HG02623 (cell line): ENCODE results near the gene MATR3.
A peak's percentile ranks its signal among the peaks of the same experiment; 100 is the strongest.
"Not testable (repeated sequence)": the region's sequence is repeated elsewhere in the genome, so short reads cannot be mapped to it uniquely, and the experiment has no call there.

Experiments used
- ATAC-seq: cut with Tn5 transposase; IDR thresholded peaks from one replicate; pipeline ENCODE4 v1.9.1; 2021; ENCODE audit warnings: moderate library complexity; ENCODE audit not compliant: unreplicated experiment

Gene MATR3, protein sequence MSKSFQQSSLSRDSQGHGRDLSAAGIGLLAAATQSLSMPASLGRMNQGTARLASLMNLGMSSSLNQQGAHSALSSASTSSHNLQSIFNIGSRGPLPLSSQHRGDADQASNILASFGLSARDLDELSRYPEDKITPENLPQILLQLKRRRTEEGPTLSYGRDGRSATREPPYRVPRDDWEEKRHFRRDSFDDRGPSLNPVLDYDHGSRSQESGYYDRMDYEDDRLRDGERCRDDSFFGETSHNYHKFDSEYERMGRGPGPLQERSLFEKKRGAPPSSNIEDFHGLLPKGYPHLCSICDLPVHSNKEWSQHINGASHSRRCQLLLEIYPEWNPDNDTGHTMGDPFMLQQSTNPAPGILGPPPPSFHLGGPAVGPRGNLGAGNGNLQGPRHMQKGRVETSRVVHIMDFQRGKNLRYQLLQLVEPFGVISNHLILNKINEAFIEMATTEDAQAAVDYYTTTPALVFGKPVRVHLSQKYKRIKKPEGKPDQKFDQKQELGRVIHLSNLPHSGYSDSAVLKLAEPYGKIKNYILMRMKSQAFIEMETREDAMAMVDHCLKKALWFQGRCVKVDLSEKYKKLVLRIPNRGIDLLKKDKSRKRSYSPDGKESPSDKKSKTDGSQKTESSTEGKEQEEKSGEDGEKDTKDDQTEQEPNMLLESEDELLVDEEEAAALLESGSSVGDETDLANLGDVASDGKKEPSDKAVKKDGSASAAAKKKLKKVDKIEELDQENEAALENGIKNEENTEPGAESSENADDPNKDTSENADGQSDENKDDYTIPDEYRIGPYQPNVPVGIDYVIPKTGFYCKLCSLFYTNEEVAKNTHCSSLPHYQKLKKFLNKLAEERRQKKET

DNA sequence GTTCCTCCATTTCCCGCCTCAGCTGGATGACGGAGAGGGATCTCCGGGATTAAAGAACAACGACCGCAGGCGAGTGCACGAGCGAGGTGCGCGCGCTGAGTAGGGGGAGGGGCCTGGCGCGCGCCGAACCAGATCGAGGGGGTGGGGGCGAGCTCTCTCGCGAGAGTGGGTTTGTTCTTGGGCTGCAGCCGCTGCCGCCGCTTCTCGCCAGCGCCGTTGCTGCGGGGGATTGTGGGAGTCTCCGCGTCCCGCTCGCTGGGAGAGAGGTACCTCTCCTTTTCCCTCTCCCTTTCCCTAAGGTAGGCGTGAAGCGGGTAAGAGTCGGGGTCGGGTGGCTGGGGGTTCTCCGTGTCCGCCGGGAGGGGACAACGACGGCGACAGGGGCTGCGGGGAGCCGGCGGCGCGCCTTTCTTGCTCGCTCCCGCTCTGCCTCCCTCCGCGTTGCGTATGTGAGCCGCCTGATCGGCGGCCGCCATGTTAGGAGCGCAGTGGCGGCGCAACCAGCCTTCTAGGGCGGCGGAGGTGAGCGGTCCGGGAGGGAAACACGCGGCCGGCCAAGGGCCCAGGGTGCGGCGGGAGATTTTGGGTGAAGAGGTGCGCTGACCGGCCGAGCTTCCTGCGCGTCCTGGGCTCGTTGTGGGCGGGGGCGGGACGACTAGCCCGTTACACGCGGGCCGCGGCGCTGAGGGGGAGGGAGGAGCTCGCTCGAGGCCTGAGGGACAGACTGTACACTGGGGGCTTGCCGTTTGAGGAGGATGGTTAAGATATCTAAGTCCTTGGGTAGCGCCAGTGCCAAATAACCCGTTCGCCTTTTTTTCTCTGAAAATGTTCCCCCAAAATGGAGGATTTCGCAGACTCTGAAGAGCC, at the start of gene MATR3:
Gene MATR3, plus strand, starts transcription at position 234 of the 867 bp plus-strand sequence. CDS start 13,676 bp downstream, outside the sequence.
- ATAC-seq, result peak; percentile 58

DNA sequence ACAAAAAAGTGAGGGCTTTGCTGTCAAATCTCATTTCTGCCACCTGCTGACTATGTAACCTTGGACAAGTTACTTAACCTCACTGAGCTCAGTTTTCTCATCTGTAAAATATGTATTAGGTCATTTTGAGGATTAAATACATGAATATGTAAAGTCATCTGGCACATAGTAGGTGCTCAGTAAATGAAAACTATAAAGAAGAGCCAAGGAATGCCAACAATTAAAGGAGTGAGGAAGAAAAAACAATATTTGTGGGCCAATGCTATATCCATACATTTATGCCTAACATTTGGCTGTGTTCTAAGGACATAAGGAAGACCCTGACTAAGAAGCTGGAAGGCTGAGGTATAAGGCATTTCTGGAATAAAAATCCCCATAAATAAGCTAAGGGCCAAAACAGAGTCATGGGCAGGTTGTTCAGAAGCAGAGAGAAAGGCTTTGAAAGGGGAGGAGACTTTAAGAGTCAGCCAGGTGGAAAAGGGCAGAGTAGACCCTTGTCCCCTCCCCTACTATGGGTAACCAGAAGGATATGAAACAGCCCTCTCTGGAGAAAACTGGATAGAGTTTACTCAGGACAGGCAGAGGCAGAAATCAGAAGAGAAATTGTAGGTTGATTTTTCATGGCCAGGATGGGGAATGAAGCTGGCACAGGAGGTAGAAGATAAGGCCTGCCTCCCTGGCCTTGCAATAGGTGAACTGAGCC, 47.8 kb upstream of the MATR3 start:
- no peak for ATAC-seq

DNA sequence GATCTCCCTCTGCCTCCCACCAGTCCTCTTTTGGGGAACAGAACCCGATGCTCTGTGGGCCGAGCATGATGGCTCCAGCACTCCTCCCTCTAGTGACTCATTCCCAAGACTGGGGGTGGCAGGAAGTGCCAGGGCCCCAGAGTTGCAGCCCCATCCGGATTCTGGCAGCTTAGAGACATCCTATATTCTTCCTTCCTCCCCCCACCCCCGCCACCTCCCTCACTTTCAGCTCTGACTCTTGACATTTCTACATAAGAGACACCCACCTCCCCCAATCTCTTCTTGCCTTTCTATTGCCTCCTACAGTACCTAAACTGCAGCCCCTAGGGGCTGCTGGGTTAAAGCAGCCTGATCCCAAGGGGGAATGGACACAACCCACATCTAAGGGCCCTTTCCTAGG, 47.1 kb upstream of the MATR3 start:
- ATAC-seq, result no peak

DNA sequence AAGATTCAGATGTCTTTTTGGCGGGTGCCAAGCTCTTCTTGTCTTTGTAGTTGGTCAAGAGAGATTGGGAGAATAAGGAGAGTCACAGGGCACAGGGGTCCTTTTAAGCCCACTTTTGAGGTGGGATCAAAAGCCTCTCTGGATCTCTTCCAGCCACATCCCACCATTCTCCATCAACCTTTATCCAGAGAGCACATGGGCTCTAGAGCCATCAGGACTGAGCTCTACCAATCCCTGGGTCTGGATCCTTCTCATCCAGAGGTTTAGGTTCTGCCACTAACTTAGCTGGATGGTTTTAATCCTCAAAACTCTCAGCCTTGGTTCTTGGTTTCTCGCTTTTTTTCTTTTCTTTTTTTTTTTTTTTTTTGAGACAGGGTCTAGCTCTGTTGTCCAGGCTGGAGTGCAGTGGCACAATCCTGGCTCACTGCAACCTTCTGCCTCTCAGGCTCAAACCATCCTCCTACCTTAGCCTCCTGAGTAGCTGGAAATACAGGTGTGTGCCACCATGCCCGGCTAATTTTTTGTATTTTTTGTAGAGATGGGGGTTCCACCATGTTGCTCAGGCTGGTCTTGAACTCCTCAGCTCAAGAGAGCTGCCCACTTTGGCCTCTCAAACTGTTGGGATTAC, 44.6 kb upstream of the MATR3 start:
- no peak for ATAC-seq

DNA sequence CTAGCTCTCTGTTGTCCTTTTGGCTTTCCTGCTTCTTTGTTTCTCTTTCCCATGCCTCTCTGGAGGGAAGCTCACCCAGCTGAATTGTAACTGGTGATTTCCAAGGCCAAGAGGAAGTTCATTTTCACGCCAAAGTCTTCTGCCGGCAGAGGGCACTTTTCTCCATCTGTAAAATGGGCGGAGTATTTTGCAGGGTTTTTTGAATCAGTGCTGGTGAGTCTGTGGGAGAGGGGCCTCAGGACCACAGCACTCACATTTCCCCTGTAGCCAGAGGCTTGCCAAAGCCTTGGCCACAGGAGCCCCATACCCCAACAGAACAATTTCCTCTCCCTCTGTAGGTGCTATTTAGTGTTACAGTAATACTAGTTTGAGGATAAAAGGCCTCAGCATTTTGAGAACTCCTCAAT, 42.3 kb upstream of the MATR3 start:
- ATAC-seq, result no peak

DNA sequence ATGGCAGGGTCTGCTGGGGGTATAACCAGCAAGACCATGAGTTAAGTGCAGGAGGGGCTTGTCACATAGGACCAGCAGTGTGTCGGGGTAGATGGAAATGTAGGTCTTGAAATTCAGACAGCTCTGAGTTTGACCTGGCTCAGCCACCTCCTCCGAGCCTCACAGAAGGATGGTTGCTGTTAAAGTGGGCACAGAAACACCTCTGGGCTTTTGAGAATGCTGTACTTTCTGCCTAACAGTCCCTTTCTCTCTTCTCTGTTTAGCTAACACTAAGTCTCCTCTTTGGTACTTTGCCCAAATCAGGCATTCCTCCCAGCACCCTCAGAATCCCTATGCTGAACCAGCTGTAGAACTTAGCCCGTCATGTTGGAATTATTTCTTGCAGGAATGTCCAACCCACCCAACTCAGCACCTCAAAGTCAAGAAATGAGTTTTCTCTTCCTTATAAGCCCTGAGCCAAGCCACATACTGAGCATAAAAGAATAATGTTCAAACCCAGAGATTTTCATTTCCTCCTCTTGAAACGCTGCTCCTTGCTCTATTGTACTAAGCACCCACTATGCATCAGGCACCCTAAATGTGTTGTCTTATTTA, 41.7 kb upstream of the MATR3 start:
- ATAC-seq, result no peak

DNA sequence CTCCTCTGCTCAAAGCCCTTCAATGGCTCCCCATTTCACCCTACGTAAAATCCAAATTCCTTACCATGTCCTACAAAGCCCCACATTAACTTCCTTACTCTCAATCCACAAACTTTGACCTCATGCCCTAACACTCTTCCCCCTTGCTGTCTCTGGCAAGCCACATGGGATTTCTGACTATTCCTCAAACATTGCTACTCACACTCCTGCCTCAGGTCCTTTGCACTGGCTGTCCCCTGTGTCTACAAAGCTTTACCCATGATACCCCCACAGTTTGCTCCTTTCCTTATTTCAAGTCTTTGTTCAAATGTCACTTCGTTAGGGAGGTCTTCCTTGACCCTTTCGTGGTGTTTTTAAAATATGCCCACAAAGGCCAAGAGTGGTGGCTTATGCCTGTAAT, 40.4 kb upstream of the MATR3 start:
- no peak for ATAC-seq

DNA sequence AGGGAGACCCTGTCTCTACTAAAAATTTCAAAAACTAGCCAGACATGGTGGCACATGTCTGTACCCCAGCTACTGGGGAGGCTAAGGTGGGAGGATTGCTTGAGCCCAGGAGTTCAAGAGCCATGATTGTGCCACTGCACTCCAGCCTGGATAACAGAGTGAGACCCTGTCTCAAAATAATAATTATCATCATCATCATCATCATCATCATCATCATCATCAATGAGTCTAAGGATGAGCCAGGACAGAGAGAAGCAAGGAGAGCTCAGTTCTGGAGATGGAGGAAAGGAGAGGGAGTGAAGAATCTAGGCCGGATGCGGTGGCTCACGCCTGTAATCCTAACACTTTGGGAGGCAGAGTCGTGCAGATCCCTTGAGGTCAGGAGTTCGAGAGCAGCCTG, 36.7 kb upstream of the MATR3 start:
- no peak for ATAC-seq

DNA sequence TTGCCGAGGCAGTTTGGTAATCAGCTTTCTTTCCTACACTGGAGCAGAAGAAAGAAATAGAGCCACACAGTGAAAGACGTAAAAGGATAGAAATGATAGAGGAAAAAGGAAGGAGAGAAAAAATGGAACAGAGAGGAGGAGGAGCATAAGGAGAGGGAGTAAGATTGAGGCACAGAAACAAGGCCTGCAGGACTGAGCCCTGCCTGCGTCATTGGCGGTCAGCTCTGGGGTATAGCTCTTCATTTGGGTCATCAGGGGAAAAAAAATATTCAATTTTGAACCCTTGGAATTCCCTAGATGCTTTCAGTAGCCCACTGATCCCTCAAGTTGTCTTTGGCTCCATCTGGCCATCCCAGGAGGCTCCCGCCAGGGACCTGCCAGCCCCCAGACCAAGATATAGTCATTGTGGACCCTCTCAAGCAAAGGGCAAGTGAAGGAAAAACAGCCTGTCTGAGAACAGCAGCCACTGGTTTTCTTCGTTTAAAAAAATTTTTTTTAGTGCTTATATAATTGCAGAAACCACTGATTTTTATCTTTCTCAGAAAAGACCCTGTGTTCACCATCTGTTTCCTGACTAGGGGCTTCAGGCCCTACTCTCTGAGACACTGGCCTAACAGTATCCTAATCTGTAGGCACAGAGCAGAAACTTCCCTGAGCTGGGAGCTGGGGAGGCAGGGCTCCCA, 31.3 kb upstream of the MATR3 start:
- ATAC-seq, result no peak

DNA sequence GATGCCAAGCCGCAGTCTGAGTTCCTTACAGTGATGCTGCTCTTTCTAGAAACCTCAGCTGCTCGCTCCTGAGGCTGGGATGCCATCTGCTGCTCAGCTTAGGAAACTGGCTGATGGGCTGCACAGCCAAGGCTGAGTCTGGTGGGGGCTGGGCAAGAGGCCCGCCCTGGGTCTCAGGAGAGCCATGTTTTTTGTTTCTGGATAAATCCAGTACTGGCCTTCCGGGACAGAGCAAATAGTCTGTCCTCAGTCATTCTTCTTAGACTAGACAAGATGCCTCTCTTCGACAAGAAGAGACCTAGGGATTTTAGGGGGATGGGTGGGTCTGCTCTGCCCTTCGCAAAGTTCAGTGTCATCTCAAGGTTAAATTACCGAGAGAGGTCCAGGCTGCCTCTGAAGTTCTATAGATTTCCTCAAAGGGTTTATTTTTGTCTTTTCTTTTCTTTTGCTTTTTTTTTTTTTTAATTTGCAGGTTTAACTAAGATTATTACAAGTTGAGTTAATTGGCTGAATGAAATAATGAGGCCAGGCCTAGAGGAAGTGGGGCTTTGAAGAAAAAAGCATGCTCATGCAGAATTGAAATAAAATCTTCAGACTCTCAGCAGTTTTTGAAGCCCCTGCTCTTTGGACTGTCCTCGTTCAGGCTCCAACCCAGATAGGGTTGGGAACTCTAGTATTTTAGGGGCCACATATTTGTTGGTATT, 30.6 kb upstream of the MATR3 start:
- peak; percentile 64 for ATAC-seq

DNA sequence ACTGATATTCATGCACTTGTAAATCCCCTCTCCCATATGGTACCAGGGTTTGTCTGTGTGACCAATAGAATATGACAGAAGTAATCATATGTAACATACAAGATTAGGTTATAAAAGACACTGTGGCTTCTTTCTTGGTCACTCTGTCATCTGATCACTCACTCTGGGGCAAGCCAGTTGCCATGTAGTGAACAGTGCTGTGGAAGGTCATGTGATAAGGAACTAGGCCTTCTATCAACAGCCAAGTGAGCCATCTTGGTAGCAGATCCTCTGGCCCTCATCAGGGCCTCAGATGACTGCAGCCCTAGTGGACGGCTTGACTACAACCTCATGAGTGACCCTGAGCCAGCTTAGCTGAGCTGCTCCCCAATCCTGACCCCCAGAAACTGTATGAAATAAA, 30.0 kb upstream of the MATR3 start:
- ATAC-seq, result no peak

DNA sequence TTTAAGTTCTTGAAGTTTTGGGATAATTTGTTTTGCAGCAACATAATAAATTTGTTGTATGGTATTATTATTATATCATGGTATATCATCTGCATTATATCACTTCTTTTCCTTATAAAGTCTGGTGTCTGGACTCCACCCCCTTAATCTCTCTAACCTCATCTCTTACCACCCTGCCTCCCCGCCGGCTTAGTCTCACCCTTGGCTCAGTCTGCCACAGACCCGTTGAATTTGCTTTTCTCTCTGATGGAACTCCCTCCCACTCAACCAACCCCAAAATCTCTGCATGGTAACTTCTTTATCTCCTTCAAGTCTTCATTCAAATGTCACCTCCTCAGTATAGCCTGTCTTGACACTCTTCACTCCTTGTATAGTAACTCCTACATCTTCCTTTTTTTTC, 29.6 kb upstream of the MATR3 start:
- no peak for ATAC-seq

DNA sequence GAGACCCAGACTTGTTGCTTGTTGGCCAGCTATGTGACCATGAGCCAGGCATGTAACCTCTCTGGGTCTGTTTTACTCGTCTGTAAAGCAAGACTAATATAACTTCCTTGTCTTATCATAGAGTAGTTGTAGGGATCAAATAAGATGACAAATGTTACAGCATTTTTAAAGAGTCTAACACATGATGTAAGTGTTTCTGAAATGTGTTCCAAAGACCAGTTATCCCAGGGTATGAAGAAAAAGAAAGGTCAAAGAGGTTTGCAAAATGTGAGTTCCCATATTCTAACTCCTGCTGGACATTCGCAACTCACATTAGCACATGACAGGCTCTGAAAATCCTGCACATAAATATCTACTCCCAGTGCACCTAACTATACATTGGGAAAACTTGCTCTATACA, 28.5 kb upstream of the MATR3 start:
- ATAC-seq, result no peak

DNA sequence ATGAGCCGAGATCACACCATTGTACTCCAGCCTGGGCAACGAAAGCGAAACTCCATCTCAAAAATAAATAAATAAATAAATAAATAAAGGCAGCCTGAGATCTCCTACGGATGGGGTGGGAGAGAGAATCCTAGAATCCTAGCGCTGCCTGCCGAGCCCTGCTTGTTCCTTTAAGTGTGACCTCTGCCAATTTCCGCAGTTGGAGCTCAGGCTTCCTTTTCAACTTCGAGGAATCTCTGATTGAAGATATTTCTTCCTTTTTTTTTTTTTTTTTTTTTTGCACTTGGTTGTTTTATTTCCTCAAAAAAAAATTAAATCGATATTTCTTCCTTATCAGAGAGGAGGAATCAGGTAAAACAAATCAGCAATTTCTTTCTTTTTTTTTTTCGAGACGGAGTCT, 27.3 kb upstream of the MATR3 start:
- no peak for ATAC-seq

DNA sequence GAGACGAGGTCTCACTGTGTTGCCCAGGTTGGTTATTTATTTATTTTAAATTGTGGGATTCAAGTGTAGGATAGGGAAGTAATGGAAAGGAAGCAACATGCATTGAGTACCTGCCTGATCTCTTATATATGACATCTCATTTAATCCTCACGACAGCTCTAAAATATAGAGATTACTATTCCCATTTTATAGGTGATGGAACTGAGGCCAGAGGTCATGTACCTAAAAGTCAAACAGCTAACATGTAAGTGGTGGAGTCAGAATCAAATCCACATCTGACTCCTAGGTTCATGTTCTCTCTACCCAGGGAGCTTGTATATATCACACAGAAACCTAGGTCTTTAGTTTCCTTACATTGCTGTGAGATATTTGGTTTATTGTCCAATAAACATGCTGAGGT, 26.1 kb upstream of the MATR3 start:
- ATAC-seq, result no peak

DNA sequence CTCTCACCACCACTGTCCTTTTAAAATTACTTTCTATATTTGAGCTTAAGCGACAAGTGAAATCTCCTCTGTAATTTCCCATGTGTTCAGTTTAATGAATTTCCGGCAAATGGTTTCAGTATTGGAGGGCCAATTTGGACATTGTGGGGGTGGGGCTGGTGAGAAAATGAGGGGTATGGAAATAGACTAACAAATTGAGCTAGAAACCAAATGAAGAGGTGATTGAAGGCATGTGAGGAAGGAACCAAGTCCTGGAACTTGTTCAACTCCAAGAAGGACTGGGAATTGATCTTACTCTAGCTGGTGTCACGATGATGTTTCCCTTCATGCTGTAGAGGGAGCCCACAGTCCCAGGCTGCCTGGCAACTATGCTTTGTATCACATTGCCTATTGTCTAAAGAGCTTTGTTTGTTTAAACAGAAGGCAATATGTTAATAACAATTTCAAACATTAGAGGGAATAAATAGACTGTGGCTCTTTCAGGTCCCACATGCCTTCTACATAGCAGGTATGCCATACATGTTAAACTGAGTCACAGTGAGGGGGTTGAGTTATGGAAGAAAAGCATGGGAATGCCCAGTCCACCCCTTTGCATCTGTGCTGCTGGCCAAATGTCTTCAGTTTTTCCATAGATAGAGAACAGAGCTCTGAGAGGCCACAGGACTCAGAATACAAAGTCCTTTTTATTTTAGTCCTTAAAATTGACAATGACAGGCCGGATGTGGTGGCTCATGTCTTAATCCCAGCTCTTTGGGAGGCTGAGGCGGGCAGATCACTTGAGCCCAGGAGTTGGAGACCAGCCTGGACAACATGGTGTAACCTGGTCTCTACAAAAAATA, 25.0 kb upstream of the MATR3 start:
- no peak for ATAC-seq

DNA sequence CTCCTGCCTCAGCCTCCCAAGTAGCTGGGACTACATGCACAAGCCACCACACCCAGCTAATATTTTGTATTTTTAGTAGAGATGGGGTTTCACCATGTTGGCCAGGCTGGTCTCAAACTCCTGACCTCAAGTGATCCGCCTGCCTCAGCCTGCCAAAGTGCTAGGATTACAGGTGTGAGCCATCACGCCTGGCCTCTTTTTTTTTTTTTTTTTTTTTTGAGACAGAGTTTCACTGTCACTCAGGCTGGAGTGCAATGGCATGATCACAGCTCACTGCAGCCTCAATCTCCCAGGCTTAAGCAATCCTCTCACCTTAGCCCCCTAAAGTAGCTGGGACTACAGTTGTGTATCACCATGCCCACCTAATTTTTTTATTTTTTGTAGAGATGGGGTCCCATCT, 22.8 kb upstream of the MATR3 start:
- ATAC-seq, result not testable (repeated sequence)
